GM21723 (cell line): ENCODE data around the gene ZNF77.
"Not testable (repeated sequence)": the region's sequence is repeated elsewhere in the genome, so short reads cannot be mapped to it uniquely, and the experiment has no call there.

ENCODE experiments used
- ATAC-seq: cut with Tn5 transposase; IDR thresholded peaks from one replicate; pipeline ENCODE4 v1.9.1; 2021; ENCODE audit warnings: mild to moderate bottlenecking, moderate library complexity; ENCODE audit not compliant: unreplicated experiment

Gene ZNF77

DNA sequence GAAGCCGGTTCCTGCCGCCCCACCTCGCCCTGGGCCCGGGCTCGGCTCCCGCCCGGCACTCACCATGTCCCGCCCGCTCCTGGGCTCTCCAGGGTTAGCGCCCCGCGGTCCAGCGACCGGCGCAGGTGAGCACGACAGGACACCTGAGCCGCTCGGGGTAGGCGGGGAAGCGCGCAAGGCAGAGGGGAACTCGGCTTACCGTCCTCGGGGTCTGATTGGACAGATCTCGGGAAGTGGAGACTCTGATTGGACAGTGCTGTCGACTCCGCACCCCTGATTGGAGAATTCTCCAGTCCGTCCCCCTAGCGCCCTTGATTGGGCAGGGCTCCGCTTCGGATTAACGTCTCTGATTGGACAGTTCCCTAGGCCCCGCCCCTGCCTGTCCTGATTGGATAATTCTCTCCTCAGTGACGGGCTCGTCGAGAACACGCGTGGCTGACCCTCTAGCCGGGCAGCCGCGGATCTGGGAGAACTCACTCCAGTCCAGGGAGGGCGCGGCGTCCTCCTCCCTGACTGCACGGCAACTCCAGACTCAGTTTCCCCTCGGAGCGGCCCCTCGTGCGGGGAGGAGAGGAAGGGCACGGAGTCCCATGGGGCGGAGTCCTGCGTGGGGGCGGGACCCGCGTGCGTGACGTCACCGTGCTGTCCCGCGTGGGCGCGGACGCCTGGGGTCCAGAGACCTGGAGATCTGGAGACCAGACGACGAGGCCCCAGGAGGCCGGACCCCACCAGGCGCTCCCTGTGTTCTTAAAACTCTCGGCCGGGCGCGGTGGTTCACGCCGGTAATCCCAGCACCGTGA, at the start of gene ZNF77:
Gene ZNF77, minus strand, starts transcription at position 197 of the 800 bp plus-strand sequence. Its CDS starts 131 bp downstream, at position 66.
- peak; percentile 91 for ATAC-seq

DNA sequence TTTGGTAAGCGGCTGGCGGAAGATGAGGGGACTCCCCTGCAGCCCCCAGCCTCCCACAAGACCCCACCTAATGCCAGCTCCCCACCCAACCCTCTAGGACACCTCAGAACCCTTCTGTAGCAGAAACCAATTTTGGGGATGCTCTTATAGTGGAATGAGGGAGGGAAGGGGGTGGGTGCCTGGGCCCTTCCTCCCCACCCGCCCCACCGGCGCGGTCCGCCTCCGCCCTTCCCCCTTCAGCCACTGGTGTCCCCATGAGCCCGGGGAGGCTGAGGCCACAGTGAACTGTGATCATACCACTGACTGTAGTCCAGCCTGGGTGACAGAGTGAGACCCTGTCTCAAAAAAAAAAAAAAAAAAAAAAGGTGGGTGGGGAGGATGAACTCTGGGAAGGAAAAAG, 48.8 kb upstream of the ZNF77 start:
- ATAC-seq, result no peak

DNA sequence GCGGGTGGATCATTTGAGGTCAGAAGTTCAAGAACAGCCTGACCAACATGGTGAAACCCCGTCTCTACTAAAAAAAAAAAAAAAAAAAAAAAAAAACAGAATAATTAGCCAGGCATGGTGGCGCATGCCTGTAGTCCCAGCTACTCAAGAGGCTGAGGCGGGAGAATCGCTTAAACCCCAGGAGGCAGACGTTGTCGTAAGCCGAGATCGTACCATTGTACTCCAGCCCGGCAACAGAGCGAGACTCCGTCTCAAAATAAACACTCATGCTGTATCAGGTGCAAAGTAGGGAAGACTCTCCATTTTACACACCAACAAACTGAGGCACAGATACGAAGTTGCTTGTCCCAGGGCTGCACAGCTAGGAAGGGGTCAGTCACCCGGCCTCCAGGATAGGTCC, 48.2 kb upstream of the ZNF77 start:
- no peak for ATAC-seq

DNA sequence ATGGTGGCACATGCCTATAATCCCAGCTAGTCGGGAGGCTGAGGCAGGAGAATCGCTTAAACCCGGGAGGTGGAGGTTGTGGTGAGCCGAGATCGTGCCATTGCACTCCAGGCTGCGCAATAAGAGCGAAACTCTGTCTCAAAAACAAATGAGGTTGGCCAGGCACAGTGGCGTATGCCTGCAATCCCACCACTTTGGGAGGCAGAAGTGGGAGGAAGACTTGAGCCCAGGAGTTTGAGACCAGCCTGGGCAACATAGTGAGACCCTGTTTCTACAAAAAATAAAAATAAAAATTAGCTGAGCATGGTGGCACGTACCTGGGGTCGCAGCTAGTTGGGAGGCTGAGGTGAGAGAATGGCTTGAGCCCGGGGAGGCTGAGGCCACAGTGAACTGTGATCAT, 47.6 kb upstream of the ZNF77 start:
- ATAC-seq, result not testable (repeated sequence)

DNA sequence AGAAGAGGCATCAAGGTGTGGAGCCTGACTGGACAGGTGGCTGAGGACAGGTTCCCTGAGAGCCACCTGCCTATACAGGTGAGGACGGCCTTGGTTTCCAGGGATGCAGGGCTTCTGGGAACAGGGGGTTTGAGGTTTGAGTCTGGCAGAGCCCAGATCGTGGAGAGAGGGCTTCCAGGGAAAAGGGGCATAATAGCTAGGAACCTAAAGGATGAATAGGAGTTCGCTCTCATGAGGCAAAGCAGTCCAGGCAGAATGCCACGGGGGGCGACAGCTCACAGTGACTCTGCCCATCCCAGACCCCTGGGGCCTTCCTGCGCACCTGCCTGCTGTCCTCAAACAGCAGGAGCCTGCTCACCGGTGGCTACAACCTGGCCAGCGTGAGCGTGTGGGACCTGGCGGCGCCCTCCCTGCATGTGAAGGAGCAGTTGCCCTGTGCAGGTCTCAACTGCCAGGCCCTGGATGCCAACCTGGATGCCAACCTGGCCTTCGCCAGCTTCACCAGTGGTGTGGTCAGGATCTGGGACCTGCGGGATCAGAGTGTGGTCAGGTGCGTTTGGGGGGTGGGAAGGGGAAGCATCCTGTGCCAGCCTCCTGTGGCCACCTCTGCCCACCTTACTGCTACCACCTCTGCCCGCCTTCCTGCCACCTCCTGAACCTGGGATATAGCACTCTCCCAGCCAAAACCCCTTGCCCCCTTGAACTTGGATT, 44.6 kb upstream of the ZNF77 start:
- no peak for ATAC-seq

DNA sequence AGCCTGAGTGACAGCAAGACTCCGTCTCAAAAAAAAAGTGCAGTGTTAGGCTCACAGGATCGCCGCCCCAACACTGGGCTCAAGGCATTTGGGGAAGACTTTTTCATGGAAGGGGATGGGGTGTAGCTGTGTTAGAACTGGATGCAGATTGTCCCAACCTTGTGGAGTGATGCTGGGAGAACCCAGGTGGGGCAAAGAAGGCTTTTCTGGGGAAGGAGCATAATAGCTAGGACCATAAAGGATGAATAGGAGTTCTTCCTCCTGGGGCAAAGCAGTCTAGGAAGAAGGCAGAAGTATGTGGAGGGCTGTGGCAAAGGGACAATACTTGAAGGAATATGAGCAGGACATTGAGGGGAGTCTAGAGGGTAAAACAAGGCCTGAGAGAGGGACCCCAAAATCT, 43.8 kb upstream of the ZNF77 start:
- no peak for ATAC-seq

DNA sequence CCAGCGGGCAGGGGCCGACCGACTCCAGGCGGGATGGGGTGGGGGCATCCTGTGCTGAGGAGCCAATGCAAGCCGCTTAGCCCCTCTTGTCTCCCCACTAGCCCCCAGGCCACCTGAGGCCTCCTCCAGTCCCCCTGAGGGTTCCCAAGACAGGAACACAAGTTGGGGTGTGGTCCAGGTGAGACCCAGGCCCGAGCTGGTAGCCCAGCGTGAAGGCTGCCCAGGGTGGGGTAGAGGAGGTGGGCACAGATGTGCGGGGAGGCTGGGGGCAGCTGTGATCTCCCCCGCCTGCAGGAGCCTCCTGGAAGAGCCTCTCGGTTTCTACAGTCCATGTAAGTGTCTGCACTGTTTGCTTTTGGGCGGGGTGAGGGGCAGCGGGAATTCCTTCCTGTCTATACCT, 43.0 kb upstream of the ZNF77 start:
- ATAC-seq, result no peak

DNA sequence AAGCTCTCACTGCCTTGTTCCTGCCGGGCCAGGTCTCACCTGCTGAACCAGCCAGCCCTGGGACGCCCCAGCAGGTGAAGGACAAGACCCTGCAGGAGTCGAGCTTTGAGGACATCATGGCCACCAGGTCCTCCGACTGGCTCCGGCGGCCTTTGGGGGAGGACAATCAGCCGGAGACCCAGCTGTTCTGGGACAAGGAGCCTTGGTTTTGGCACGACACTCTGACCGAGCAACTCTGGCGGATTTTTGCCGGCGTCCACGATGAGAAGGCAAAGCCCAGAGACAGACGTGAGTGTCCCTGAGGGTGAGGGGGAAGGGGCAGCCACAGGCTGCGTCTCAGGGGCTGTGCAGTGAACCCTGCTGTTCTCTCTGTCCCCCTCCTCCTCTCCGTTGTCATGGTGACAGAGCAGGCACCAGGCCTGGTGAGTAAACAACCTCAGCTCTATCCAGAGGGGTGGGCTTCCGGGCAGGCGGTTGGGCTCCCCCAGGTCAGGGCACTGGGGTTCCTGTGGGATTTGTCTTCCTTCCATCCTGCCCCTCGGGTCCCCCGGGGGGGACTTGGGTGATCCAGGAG, 42.3 kb upstream of the ZNF77 start:
- no peak for ATAC-seq

DNA sequence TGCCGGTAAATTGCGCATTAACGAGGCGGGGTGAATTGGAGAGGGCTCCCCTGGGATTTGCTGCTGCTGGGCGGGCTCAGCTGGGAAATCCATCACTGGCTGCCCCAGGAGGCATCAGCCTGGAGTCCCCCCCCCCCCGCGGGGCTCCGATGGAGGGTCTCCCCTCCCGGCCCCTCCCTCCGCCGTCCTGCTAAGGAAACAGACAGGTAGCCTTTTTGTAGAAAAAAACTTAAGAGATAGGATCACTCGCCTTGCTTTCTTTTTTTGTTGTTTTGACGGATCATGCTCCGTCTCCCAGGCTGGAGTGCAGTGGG, 39.4 kb upstream of the ZNF77 start:
- ATAC-seq, result no peak

DNA sequence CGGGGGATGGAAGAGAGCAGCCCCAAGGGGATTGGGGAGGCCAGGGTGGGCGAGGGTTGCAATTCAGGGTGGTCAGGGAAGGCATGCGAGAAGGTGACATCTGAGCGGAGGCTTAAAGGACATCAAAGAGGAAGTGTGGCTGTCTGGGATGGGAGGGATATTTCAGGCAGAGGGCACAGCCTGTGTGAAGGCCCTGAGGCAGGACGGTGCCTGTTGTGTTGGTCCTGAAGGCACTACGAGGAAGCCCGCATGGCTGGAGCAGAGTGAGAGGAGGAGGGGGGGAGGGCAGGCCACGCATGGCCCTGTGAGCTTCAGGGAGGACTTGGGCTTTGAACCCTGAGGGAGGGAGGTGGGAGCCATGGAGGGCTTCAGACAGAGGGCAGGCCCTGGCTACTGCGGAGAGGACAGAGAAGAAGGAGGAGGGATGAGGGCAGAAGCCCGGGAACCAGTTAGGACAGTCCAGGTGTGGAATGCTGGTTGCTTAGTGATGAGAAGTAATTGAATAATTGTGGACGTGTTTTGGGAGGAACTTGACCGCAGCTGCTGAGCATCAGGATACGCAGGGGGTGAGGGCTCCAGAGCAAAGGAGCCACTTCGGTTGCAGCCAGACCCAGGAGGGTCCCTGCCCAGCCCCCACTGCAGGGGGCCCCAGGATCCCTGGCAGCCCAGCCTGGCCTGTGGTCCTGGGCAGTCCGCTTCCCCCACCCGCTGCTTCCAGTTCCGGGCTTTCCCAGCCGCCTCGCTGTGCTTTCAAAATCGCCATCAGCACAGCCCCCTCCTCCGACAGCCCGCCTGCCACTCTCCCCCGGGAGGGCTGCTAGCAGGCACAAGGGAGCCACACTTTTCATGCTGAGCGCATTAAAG, 38.8 kb upstream of the ZNF77 start:
- ATAC-seq, result no peak

DNA sequence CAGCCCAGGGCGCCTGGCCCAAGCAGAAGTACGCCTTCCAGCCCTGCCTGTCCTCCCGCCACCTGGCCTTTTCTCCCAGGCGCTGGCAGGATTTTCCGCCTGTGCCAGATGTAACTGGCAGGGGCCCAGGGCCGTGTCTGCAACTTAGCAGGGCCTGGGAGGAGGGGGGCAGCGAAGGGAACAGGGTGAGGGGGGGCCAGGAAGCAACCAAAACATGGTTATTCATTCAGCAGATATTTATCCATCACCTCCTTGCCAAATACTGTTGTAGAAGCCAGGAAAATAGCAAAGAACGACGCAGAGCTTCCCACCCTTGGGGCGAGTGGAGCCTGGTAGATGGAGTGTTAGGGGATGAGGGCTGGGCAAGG, 38.2 kb upstream of the ZNF77 start:
- ATAC-seq, result no peak

DNA sequence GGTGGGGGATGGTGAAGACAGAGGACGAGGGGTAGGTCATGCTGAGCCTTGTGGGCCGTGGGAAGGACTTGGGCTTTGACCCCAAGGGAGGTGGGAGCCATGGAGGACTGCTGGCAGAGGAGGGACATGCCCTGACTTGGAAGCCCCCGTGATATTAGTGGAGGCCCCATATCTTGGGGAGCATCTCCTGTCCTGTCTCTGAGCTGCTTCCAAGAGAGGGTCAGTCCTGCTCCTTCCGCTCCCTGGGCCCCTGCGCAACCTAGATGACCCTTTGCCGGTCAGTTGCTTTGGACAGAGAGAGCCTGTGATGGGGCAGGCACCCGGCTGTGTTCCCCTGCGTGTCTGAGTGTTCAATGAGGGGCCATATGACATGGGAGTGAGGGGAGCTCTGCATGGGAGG, 37.8 kb upstream of the ZNF77 start:
- ATAC-seq, result no peak

DNA sequence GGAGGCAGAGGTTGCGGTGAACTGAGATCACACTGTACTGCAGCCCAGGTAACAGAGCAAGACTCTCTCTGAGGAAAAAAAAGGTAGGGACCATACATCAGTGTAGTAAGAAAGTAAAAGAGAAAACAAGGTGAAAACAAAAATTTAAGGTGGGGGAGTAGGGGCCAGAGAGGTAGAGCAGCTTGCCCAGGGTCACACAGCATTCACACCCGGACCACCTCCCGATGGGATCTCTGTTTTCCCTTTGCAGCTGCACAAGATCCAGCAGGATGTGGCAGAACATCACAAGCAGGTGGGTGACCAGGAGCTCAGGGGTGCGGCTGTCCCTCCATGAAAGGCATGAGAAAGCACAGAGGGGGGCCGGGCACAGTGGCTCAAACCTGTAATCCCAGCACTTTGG, 37.1 kb upstream of the ZNF77 start:
- no peak for ATAC-seq

DNA sequence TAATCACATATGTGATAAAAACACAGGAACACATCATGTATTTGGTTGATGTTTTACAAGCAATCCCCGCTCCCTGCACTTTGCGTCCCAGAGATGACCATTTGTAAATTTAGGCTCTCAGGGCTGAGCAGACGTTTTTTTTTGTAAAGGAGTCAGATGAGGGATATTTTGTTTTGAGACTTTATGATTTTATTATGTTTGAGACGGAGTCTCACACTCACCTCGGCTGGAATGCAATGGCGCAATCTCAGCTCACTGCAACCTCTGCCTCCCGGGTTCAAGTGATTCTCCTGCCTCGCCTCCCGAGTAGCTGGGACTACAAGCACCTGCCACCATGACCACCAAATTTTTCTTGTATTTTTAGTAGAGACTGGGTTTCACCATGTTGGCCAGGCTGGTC, 34.0 kb upstream of the ZNF77 start:
- ATAC-seq, result no peak

DNA sequence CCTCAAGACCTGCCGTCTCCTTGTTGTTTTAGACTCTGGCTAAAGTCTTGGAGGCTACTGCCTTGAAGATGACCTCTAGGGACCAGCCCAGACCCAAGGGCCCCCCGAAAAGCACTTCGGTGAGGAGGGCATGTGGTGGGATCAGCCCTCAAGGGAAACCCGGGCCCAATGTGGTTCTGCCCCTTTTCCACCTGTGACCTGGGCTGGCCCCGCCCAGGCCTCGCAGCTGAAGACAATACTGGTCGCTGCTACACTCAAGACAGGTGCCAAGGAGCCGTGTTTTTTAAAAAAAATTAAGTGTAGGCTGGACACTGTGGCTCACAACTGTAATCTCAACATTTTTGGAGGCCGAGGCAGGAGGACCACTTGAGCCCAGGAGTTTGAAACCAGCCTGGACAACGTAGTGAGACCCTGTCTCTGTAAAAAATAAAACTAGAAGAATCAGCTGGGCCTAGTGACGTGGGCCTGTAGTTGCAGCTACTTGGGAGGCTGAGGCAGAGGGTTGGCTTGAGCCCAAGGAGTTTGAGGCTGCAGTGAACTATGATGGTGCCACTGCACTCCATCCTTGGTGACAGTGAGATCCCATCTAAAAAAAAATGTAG, 33.5 kb upstream of the ZNF77 start:
- ATAC-seq, result no peak

DNA sequence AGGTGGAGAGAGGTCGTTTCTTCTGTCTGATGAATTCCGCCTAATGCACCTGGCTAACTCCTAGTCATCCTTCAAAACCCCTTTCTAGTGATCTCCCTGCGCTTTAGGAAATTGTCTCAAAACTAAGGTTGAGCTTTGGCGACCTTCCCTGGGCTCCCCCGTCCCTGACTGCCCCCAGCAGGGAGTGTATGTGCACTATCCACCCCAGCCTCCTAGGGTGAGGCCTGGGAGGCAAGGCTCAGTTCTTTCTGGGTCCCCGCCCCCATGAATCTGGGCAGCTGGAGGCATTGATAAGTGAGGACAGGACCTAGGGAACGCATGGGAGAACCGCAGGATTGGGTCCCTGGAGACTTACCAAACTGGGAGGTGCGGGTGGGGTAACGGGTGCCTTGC, 33.0 kb upstream of the ZNF77 start:
- peak; percentile 26 for ATAC-seq

DNA sequence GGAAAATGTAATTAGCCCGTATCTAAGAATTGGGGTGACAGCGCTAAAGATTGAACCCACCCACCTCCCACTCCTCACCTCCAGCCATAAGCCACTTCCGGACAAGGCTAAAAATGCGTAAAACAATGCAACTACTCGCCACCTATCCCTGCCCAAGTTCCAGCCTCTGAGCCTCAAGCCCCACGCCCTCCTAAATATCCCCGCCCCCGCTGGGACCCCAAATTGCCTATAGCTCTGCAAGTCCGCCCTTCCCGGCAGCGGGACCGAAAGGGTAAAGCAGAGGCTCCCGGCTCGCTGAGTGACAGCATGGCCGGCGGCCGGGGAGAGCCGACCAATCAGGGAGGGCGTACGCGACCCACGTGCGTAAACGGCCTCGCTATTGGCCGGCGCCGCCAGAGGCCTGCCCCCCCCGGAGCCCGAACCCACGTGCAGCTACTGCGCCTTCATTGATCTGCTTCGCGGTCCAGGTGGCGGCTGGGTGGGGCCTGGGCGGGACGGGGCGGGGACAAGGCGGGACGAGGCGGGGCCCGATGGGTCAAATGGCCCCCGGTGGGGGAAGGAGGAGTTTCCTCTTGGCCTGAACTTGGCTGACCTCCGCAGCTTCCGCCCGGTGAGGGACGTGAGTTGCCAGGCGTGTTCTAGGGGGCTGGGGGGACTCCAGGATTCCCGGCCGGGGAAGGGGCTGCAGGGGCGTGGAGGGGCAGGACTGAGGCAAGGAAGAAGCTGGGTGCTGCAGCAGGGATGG, 32.4 kb upstream of the ZNF77 start, which contains the start of gene TLE6:
Gene TLE6, plus strand, starts transcription at position 564 of the 745 bp plus-strand sequence. CDS start 670 bp downstream, outside the sequence.
- peak; percentile 84 for ATAC-seq

DNA sequence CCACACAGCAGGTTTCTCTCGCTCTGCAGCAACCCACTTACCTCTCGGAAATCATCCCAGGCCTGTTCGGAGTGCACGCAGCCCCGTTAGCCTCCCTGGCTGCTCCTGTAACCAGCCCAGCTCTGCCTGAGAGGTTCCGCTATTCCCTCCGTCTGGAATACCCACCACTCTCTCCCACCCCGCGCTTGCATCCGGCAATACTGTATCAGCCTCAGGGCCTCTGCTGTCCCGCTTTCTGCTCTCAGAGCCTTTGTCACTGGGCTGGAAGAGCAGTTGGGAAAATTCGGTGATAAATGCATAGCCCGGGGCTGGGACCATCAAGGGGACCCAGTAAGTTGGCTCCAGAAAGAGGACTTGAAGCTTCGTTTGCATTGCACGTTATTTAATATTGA, 31.8 kb upstream of the ZNF77 start:
- ATAC-seq, result no peak

DNA sequence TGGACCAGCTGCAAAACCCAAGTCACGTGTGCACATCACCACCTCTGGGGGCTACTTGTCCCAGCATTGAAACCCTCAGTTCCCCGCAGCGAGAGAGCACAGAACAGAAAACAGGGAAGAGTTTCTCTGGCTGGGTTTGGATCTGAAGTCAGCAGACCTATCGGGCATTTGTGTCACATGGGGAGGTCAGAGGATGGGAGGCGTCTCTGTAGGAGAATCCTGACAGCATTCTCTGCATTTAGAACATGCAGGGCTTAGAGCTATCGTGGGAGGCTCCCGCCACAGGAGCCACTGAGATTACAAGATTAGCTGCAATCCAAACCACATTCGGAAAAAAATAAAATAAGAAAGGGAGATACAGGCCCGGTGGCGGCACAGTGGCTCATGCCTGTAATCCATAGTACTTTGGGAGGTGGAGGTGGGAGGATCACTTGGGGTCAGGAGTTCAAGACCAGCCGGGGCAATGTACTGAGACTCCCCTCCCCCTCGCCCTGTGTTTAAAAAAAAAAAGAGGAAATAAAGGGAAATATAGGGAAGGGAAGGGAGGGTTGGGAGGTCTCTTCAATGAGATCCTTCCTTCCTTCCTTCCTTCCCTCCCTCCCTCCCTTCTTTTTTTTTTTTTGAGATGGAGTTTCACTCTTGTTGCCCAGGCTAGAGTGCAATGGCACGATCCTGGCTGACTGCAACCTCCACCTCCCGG, 29.7 kb upstream of the ZNF77 start:
- no peak for ATAC-seq

DNA sequence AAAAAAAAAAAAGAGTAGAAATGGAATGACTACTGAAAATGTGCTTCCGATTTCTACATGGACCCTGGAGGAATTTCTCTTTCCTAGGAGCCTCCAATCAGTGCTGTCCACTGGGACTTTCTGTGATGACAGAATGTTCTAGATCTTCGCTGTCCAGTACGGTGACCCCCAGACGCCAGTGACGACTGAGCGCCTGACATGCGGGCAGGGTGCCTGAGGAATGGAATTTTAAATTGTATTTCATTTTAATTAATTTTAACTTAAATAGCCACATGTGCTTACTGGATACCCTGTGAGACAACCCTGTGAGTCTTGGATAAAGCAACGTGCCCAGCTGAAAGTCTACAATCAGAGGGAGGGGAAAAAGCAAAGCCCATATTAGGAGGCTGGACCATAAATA, 28.5 kb upstream of the ZNF77 start:
- no peak for ATAC-seq
